HG03521 (cell line): ENCODE data around the gene RMC1.
"Not testable (repeated sequence)": the region's sequence is repeated elsewhere in the genome, so short reads cannot be mapped to it uniquely, and the experiment has no call there.

Experiments used
- ATAC-seq: cut with Tn5 transposase; IDR thresholded peaks from one replicate; pipeline ENCODE4 v1.9.1; 2021; ENCODE audit warnings: mild to moderate bottlenecking, moderate library complexity; ENCODE audit not compliant: unreplicated experiment

Gene RMC1

GRCh38 chr18:23503038-23503962 lies at the start of gene RMC1:
RMC1 (plus strand) TSS chr18:23503511; CDS start chr18:23503619, 108 bp downstream.
- peak; percentile 86 for ATAC-seq

DNA sequence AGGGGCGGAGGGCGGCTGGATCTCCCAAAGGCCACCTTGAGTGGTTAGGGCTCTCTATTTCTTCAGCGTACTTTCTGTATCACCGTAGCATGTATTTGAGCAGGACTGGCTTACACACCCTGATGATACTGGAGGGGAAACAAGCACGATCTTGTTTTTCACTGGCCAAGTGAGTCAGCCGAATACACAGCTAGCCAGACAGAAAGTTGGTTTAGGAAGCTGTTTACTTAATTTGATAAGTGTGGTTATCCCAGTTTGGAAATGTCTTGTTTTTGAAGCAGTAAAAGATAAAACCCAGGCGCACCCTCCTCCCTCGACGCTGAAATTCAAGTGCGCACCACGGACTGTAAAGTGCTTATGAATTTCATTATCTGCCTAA lies 49.6 kb upstream of the RMC1 start:
- ATAC-seq: no peak

GRCh38 chr18:23456835-23457234 lies 46.5 kb upstream of the RMC1 start:
- no peak for ATAC-seq

- ATAC-seq: no peak
Measured at GRCh38 chr18:23458830-23459529, 44.3 kb upstream of the RMC1 start.

DNA sequence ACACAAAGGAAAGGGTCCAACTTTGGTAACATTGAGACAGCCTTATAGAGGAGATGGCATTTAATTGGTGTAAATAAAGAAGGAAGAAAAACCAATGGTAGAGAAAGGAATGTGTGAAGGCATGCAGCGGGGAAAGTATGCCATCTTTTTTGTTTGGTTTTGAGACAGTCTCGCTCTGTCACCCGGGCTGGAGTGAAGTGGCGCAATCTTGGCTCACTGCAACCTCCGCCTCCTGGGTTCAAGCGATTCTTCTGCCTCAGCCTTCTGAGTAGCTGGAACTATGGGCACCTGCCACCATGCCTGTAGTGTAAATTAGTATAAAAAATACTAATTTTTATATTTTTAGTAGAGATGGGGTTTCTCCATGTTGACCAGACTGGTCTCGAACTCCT lies 43.8 kb upstream of the RMC1 start:
- no peak for ATAC-seq

- no peak for ATAC-seq
Measured at GRCh38 chr18:23460285-23461273, 42.7 kb upstream of the RMC1 start.

GRCh38 chr18:23462876-23463275 lies 40.4 kb upstream of the RMC1 start:
- ATAC-seq: no peak

GRCh38 chr18:23468753-23469459 lies 34.4 kb upstream of the RMC1 start:
- no peak for ATAC-seq

- ATAC-seq: no peak
Measured at GRCh38 chr18:23470620-23471387, 32.5 kb upstream of the RMC1 start.

DNA sequence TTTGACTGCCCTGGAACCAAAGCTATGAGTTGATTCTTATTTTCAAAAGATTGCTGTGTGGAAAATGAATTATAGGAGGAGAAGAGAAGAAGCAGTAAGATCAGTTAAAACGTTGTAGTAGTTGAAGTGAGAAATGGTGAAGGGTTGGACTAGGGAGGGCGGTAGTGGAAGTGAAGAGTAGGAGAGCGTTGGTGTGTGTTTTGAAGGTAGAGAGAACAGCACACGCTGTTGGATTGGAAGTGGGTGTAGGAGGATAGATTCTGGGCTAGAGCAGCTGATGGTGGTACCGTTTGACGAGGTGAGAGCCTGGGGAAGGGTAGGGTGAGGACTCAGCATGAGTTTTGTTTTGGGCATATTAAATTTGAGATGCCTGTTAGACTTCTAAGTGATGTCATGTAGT lies 31.8 kb upstream of the RMC1 start:
- no peak for ATAC-seq

DNA sequence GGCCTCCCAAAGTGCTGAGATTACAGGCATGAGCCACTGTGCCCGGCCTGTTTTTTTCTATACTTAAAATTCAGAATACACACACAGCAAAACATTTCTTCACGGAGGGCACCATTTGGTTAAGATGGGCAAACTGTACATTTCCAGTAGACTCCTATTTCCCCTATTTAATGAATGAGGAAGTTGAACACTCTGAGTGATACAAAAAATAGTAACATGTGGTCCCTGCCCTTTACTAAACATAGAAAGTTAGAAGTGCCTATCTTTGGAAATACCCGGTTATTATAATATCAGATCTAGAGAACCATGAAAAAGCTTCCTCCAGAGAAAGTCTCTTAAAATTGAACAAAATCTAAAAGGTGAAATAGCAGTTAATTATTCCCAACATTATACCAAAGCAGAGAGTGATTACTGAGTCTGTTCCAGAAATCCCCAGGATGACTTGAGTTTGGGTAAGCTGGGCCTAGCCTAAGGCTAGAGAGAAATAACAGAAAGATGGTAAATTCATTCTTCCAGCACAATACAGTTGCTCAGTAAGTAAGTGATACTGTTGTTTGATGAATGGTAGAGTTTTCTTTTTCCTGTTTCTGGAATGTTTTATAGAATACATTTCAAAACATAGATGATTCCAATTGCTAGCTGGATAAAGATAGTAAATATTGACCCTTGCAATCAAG lies 23.3 kb upstream of the RMC1 start:
- no peak for ATAC-seq

GRCh38 chr18:23484561-23485182 lies 18.6 kb upstream of the RMC1 start:
- ATAC-seq: no peak

DNA sequence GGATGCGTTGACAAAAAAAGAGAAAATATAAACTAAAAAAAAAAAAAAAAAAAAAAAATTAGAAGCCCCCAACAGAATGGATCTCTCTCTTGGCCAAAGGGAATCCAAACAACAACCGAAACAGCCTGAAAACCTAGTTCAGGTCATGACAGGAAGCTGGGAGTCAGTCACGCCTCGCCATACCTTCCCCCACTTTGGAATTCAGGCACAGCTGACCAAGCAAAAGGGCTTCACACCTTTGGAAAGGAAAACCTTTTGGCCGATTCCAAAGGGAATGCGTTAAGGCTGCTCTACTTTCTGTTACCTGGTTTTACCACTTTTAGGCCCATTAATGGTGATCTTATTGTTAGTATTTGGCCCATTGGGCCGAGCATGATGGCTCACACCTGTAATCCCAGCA lies 17.9 kb upstream of the RMC1 start:
- no peak for ATAC-seq

- peak; percentile 80 for ATAC-seq
Measured at GRCh38 chr18:23487738-23488570, 15.4 kb upstream of the RMC1 start.

- not testable (repeated sequence) for ATAC-seq
Measured at GRCh38 chr18:23489586-23489985, 13.7 kb upstream of the RMC1 start.

DNA sequence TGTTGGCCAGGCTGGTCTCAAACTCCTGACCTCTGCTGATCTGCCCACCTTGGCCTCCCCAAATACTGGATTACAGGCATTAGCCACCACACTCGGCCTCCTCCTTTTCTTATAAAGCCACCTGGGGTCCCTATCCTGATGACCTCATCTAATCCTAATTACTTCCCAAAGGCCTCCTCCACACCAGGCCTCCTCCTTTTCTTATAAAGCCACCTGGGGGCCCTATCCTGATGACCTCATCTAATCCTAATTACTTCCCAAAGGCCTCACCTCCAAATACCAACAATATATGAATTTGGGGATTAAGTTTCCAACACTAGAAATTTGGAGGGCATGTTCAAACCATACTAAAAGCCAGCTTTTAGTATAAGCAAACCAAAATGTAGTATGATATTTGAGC lies 9.7 kb upstream of the RMC1 start:
- ATAC-seq: no peak

- ATAC-seq: no peak
Measured at GRCh38 chr18:23494992-23495391, 8.3 kb upstream of the RMC1 start.
